ENCODE results near the gene RNF144A.

RNF144A gene

GRCh38 chr2:7020059-7020458 lies 102.8 kb downstream of the RNF144A start:
- Histone ChIP-seq H3F3A (ENCODE audit: low read depth) (no peaks in the 10 kb centered on the region), H3K9me2 (replicated peaks; ENCODE audit: low read depth, low read length) (no peaks in the 10 kb centered on the region), H3K27me3 (ENCODE audit: insufficient read depth, low read length, poor library complexity, severe bottlenecking) (no peaks in the 10 kb centered on the region), H3K4me3 (ENCODE audit: low read length, poor library complexity, severe bottlenecking) (no peak overlapping the region), H3K4me1 (ENCODE audit: insufficient read depth, low read length, poor library complexity, severe bottlenecking) (peaks cover 5% of the 10 kb centered on the region), H2AFZ (ENCODE audit: low read length) (no peak overlapping the region), H3K36me3 (ENCODE audit: insufficient read depth, low read length) (peaks cover 11% of the 10 kb centered on the region; the same call in 1 of the 2 replicates), H4K20me1 (ENCODE audit: insufficient read depth, low read length, poor library complexity, severe bottlenecking) (no peaks in the 10 kb centered on the region), H3K9me3 (ENCODE audit: insufficient read depth, low read depth, low read length) (no peaks in the 10 kb centered on the region), H3K79me2 (ENCODE audit: insufficient read depth, low read length) (no peaks in the 10 kb centered on the region), H3K4me2 (ENCODE audit: low read depth, low read length, poor library complexity, severe bottlenecking) (no peak overlapping the region), H3K9ac (ENCODE audit: low read depth, low read length, poor library complexity, severe bottlenecking) (no peak overlapping the region)
- TF ChIP-seq CTCF (conservative IDR thresholded peaks at IDR 0.05; ENCODE audit: low read length) = no peak
- TF ChIP-seq EZH2phosphoT487 (IDR thresholded peaks at IDR 0.05; ENCODE audit: borderline replicate concordance) = no peak

GRCh38 chr2:7020468-7020867 lies 103.3 kb downstream of the RNF144A start:
- H3K4me1 ChIP-seq (ENCODE audit: insufficient read depth, low read length, poor library complexity, severe bottlenecking) = peaks cover 5% of the 10 kb centered on the region

GRCh38 chr2:7020939-7021470 lies 103.8 kb downstream of the RNF144A start:
- no peak overlapping the region for H3K4me2 ChIP-seq (ENCODE audit: low read depth, low read length, poor library complexity, severe bottlenecking)

More at GRCh38 chr2:7020468-7020867, 103.3 kb downstream of the RNF144A start:
- Histone ChIP-seq H4K20me1 (ENCODE audit: insufficient read depth, low read length, poor library complexity, severe bottlenecking) (no peaks in the 10 kb centered on the region), H3K4me2 (ENCODE audit: low read depth, low read length, poor library complexity, severe bottlenecking) (no peak overlapping the region), H3K9me3 (ENCODE audit: insufficient read depth, low read depth, low read length) (no peaks in the 10 kb centered on the region), H3K27me3 (ENCODE audit: insufficient read depth, low read length, poor library complexity, severe bottlenecking) (no peaks in the 10 kb centered on the region), H3F3A (ENCODE audit: low read depth) (no peaks in the 10 kb centered on the region), H3K79me2 (ENCODE audit: insufficient read depth, low read length) (no peaks in the 10 kb centered on the region), H3K4me3 (ENCODE audit: low read length, poor library complexity, severe bottlenecking) (no peak overlapping the region), H3K36me3 (ENCODE audit: insufficient read depth, low read length) (peaks cover 11% of the 10 kb centered on the region; the same call in 1 of the 2 replicates), H3K9me2 (replicated peaks; ENCODE audit: low read depth, low read length) (no peaks in the 10 kb centered on the region), H3K9ac (ENCODE audit: low read depth, low read length, poor library complexity, severe bottlenecking) (no peak overlapping the region), H2AFZ (ENCODE audit: low read length) (no peak overlapping the region)
- TF ChIP-seq EZH2phosphoT487 (IDR thresholded peaks at IDR 0.05; ENCODE audit: borderline replicate concordance) (no peak), CTCF (conservative IDR thresholded peaks at IDR 0.05; ENCODE audit: low read length) (no peak)

More at GRCh38 chr2:7020939-7021470, 103.8 kb downstream of the RNF144A start:
- Histone ChIP-seq H3K9me2 (replicated peaks; ENCODE audit: low read depth, low read length) (no peaks in the 10 kb centered on the region), H3K27me3 (ENCODE audit: insufficient read depth, low read length, poor library complexity, severe bottlenecking) (no peaks in the 10 kb centered on the region), H3K9ac (ENCODE audit: low read depth, low read length, poor library complexity, severe bottlenecking) (no peak overlapping the region), H3K36me3 (ENCODE audit: insufficient read depth, low read length) (peaks cover 11% of the 10 kb centered on the region; the same call in 1 of the 2 replicates), H3K79me2 (ENCODE audit: insufficient read depth, low read length) (no peaks in the 10 kb centered on the region), H3K9me3 (ENCODE audit: insufficient read depth, low read depth, low read length) (no peaks in the 10 kb centered on the region), H3K4me1 (ENCODE audit: insufficient read depth, low read length, poor library complexity, severe bottlenecking) (peaks cover 5% of the 10 kb centered on the region), H3F3A (ENCODE audit: low read depth) (no peaks in the 10 kb centered on the region), H3K4me3 (ENCODE audit: low read length, poor library complexity, severe bottlenecking) (no peak overlapping the region), H4K20me1 (ENCODE audit: insufficient read depth, low read length, poor library complexity, severe bottlenecking) (no peaks in the 10 kb centered on the region), H2AFZ (ENCODE audit: low read length) (no peak overlapping the region)
- TF ChIP-seq EZH2phosphoT487 (IDR thresholded peaks at IDR 0.05; ENCODE audit: borderline replicate concordance) (no peak), CTCF (conservative IDR thresholded peaks at IDR 0.05; ENCODE audit: low read length) (no peak)
